HG02642 (cell line): ENCODE measurements around the gene MMADHC.

Source experiments
- ATAC-seq: cut with Tn5 transposase; IDR thresholded peaks from one replicate; pipeline ENCODE4 v1.9.1; 2021; ENCODE audit warnings: mild to moderate bottlenecking; ENCODE audit not compliant: unreplicated experiment, poor library complexity

Gene MMADHC

DNA sequence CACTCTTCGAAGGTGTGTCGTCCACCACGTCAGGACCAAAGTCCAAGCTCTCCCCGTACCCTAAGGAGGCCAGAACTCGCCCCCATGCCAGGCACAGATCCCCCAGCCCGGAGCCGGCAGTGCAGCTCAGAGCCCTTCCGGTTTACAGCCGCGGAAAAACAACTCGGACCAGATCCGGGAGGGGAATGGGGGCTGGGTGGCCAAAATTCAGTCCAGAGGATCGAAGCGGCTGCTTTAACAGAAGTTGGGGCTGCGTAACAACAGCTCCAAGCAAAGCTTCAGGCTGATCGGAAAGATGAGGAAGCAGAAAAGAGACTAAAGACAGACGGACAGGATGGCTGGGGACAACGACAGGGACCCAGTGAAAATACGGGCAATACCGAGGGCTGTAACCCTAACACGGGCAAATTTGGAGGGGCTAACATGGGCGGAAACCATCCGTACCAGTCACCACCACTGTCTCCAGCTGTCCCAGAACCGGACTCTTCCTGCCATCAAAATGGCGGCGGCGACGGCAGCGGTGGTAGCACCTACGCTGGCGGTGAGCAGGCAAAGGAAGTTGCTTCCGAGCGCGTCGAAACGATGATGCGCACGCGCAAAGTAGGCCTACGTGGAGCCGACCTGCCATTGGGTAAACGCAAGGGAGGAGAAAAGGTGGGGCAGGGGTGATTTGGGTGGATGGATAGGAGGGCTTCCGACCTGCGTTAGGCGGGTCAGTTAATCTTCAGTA lies at the start of gene MMADHC:
Gene MMADHC (minus strand): TSS at position 556 of the 730 bp plus-strand sequence. CDS start 678 bp downstream, outside the sequence.
- peak; percentile 98 for ATAC-seq

DNA sequence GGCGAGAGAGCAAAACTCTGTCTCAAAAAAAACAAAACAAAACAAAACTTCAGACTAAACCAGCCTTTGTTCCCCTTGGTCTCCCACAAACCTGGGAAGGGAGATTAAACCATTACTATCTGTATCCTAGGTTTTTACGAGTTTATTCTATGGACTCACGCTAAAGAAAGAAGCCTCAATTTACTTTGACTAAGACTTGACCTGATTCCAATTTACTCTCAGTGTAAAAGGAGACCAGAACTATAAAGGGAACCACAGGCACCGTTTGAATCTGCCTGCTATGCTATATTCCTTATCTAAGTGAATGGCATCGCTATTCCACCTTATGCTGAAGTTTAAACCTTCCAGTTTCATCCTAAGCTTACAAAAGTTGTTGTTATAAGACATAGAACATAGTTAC lies 46.5 kb upstream of the MMADHC start:
- no peak for ATAC-seq

DNA sequence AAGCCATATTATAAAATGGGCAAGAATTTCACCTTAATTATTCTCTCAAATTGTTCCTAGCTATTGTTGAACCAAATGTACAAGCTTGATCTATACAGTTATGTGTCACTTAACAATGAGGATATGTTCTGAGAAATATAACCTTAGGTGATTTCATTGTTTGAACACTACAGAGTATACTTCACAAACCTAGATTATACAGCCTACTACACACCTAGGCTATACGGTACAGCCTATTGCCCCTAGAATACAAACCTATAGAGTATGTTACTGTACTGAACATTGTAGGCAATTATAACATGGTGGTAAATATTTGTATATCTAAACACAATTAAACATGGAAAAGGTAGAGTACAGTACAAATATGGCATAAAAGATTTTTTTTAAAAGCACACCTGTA lies 42.9 kb upstream of the MMADHC start:
- ATAC-seq, result no peak

GRCh38 chr2:149629026-149629425 lies 41.5 kb upstream of the MMADHC start:
- ATAC-seq, result no peak

GRCh38 chr2:149627111-149627801 lies 39.7 kb upstream of the MMADHC start:
- ATAC-seq, result no peak

DNA sequence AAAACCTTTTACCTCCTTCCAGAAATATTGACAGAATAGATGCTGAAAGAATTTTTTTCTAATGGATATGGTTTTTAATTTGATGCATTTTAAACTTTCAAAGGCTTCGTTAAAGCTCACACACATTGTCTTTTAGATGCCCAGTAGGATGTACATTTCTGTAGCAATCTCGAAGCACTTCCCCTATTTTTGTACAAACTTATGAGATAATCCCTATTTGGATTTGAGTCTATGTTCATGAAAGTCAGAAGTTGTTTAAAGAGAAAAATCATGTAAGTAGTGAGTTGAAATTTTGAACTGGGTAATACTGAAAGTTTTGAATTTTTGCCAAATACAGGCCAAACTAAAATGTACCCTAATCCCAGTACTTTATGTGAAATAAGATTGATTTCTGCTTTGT lies 38.1 kb upstream of the MMADHC start:
- ATAC-seq, result no peak

- no peak for ATAC-seq
Measured at GRCh38 chr2:149625271-149625670, 37.7 kb upstream of the MMADHC start.

DNA sequence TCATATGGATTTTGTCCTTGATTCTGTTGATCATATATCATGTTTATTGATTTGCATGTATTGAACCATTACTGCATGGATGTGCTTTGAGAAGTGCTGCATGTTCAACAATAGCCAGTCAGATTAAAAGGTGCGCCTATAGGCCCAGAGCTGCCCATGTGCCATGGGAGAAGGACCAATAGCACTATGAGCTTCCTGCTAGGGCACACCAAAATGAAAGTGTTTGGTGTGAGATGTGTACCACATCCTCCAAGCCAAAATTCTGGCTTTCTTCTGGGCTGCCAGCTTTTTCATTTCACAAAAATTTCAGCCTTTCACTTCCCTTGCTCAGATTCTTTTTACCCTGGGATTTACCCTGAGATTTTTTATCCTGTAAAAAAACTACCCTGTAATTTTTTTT lies 34.8 kb upstream of the MMADHC start:
- no peak for ATAC-seq

- no peak for ATAC-seq
Measured at GRCh38 chr2:149617476-149617875, 29.9 kb upstream of the MMADHC start.

DNA sequence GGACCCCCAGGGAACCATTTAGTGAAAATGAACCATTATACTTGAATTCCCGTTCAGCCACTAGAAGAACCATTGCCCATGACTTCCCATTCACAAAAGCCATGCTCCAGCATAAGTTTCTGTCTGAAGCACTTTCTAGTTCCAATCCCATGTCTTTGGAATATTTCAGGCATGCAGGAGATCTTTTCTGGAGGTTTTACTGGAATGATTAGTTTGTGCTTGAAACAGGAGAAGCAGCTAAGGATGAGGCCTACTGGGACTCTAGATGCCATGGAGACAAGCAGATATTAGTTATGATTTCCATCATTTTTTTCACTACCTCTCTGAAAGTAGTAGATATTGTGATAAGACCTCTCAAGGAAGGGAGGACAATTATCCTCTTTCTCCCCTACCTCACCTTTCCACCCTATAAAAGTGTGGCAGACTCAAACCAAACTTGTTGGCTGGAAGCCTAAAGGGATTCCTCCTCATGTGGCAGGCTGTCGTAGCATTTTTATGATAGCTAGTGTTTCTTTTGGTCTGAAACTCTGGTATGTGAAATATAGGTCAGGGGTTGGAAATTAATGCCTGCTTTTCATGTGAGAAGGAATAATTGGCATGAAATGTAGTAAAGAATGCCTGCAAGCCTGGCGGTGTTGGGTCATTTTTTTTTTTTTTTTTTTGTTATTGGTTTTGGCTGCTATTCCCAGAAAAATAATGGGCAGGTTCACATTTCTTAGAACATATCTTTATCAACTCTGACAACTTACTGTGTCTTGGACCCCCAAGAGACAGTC lies 29.3 kb upstream of the MMADHC start:
- no peak for ATAC-seq

- no peak for ATAC-seq
Measured at GRCh38 chr2:149613704-149614103, 26.1 kb upstream of the MMADHC start.

DNA sequence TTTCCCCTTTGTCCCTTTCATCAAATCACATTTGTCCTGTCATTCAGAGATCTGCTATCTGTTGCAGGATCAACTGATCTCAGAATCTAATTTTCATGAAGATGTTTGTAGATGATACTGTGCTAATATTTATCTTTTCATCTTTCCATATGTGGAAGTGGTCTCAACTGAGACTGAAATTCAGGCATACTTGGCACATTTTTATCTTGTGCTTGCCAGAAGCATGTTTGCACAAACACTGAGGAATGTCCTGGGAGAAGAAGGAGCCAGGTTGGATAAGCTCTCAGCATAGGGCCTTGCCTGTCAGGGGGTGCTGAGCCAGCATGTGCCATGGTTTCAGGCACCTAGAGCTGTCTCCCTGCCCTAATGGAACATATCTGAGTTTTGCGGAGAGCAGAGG lies 24.5 kb upstream of the MMADHC start:
- no peak for ATAC-seq

- ATAC-seq, result no peak
Measured at GRCh38 chr2:149611100-149611820, 23.7 kb upstream of the MMADHC start.

DNA sequence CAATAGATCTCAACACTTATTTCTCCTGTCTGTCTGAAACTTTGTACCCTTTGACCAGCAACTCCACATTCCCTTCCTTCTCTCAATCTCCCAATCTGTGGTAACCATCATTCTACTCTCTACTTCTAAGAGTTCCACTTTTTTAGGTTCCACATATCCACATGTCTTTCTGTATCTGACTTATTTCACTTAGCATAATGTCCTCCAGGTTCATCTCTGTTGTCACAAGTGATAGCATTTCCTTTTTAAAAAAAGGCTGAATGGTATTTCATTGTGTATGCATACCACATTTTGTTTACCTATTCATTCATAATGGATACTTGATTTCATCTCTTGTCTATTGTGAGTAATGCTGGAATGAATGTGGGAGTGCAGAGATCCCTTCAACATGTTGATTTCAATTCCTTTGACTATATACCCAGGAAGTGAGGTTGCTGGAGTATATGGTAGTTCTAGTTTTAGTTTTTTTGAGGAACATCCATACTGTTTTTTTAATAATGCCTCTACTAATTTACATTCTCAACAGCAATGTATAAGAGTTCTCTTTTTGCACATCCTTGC lies 18.8 kb upstream of the MMADHC start:
- ATAC-seq, result no peak

- ATAC-seq, result no peak
Measured at GRCh38 chr2:149603248-149603647, 15.7 kb upstream of the MMADHC start.

GRCh38 chr2:149601141-149601796 lies 13.7 kb upstream of the MMADHC start:
- no peak for ATAC-seq

GRCh38 chr2:149597668-149598326 lies 10.2 kb upstream of the MMADHC start:
- ATAC-seq, result peak; percentile 97

DNA sequence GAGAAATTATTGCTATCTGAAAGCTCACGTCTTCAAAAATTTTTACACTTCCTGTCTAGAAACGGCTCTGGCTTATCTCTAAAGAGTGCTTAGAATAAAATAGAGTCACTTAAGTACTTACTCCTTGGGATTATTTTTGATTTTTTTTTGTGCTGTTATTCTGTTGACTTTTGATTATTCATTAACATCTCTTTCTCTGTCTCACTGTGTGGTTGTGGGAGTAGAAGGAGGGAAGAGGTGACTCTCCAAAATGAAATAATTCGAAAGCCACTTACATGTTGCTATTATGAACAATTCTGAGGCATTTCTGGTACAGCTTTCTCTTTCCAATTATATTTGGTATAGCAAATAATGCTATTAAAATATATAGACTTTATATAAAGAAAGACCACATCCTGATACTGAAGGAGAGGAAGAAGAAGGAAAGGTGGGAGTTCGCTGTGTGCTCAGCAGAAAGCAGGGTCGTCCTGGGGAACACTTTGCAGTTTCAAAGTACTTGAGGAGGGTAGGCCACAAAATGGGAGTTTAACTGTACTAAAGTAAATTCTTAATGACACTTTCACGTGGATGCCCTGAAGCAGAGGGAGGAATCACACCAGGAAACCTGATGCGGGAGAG lies 9.6 kb upstream of the MMADHC start:
- ATAC-seq, result peak; percentile 7

GRCh38 chr2:149596471-149596870 lies 8.9 kb upstream of the MMADHC start:
- ATAC-seq, result no peak
